ENCODE measurements around the gene LBP.

- TF ChIP-seq, protein P1, sequence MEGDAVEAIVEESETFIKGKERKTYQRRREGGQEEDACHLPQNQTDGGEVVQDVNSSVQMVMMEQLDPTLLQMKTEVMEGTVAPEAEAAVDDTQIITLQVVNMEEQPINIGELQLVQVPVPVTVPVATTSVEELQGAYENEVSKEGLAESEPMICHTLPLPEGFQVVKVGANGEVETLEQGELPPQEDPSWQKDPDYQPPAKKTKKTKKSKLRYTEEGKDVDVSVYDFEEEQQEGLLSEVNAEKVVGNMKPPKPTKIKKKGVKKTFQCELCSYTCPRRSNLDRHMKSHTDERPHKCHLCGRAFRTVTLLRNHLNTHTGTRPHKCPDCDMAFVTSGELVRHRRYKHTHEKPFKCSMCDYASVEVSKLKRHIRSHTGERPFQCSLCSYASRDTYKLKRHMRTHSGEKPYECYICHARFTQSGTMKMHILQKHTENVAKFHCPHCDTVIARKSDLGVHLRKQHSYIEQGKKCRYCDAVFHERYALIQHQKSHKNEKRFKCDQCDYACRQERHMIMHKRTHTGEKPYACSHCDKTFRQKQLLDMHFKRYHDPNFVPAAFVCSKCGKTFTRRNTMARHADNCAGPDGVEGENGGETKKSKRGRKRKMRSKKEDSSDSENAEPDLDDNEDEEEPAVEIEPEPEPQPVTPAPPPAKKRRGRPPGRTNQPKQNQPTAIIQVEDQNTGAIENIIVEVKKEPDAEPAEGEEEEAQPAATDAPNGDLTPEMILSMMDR (conservative IDR thresholded peaks at IDR 0.05 in 1 of 2, IDR thresholded peaks at IDR 0.05 in 1 of 2; ENCODE audit: extremely low read depth in 1 of 2, insufficient read depth in 1 of 2, low read depth in 1 of 2, low read length in 2 of 2), result peak in 1 of 2 donors; percentile 7
- TF ChIP-seq EZH2 (IDR thresholded peaks at IDR 0.05; ENCODE audit: borderline replicate concordance, low read length), result no peak
Observed at GRCh38 chr20:38387953-38388352, 41.7 kb downstream of the LBP start.
